ENCODE measurements around the gene CLIC3. TPM values are rescaled to one million over a fixed set of nuclear protein-coding genes. Genes with fewer than 3 reads are reported as not detected.

The CLIC3 gene
- total and polyA plus RNA-seq, 2 donors (not counting 1 experiment from before 2014, with no cell fraction given), result 1.1 to 1.9 TPM

GRCh38 chr9:136957901-136958300, 38.5 kb downstream of the CLIC3 start:
- no peak overlapping the region for H3K4me3 Mint-ChIP-seq
- Histone ChIP-seq H2AFZ (ENCODE audit: insufficient read depth, low read depth, low read length, poor library complexity, severe bottlenecking) (no peak overlapping the region), H3K27ac (ENCODE audit: low read length in 2 of 2) (no peak overlapping the region)

GRCh38 chr9:136957461-136957860, 38.9 kb downstream of the CLIC3 start:
- 100% methylated on average over 1 of the region's 1 CpG for WGBS (ENCODE audit: insufficient coverage)
- no peaks in the 10 kb centered on the region for H3K4me1 Mint-ChIP-seq

More at GRCh38 chr9:136957901-136958300, 38.5 kb downstream of the CLIC3 start:
- ChIA-PET POLR2A (no interaction called here), CTCF (no interaction called here)
- Histone ChIP-seq H3K27me3 (replicated peaks in 1 of 4; ENCODE audit: control extremely low read depth in 1 of 4, control insufficient read depth in 3 of 4, insufficient read depth in 4 of 4, low read length in 3 of 4) (peaks cover 0 to 6% (median under 1%) of the 10 kb centered on the region in 4 experiments), H3K36me3 (replicated peaks in 1 of 2; ENCODE audit: control extremely low read depth in 1 of 2, control insufficient read depth in 1 of 2, extremely low read depth in 1 of 2, insufficient read depth in 2 of 2, low read length in 1 of 2) (no peaks in the 10 kb centered on the region), H3K79me2 (ENCODE audit: control insufficient read depth, insufficient read depth, low read length) (no peaks in the 10 kb centered on the region), H3K9ac (ENCODE audit: low read length) (no peak overlapping the region), H3K4me1 (ENCODE audit: control insufficient read depth in 2 of 2, insufficient read depth in 2 of 2, low read length in 2 of 2) (no peaks in the 10 kb centered on the region), H3K9me3 (ENCODE audit: control extremely low read depth in 1 of 3, control insufficient read depth in 2 of 3, insufficient read depth in 1 of 3, low read length in 2 of 3) (peaks cover 0 to 2% (median 0%) of the 10 kb centered on the region in 3 donors), H4K20me1 (ENCODE audit: control insufficient read depth, insufficient read depth, low read length, poor library complexity, severe bottlenecking) (no peaks in the 10 kb centered on the region), H3K4me3 (ENCODE audit: control extremely low read depth in 1 of 5, extremely low read depth in 1 of 5, insufficient read depth in 1 of 5, low read depth in 2 of 5, low read length in 4 of 5) (no peak overlapping the region), H3K4me2 (replicated peaks; ENCODE audit: low read depth, low read length, poor library complexity, severe bottlenecking) (no peak overlapping the region)
- Mint-ChIP-seq H3K9me3 (ENCODE audit: insufficient read depth) (no peaks in the 10 kb centered on the region), H3K27ac (no peak overlapping the region), H3K27me3 (no peaks in the 10 kb centered on the region), H3K4me1 (no peaks in the 10 kb centered on the region)
- no peak for DNase-seq
- TF ChIP-seq EZH2 (IDR thresholded peaks at IDR 0.05; ENCODE audit: borderline replicate concordance, insufficient read depth, low read depth, low read length, poor library complexity, severe bottlenecking), result no peak
- no peak for ATAC-seq (ENCODE audit: low read depth)
- WGBS (ENCODE audit: insufficient coverage), result 89% methylated on average over 5 of the region's 6 CpGs
- intact Hi-C loops (cut with micrococcal nuclease), result no loop called here

More at GRCh38 chr9:136957461-136957860, 38.9 kb downstream of the CLIC3 start:
- POLR2A ChIA-PET, result no interaction called here
- Histone ChIP-seq H2AFZ (ENCODE audit: insufficient read depth, low read depth, low read length, poor library complexity, severe bottlenecking) (no peak overlapping the region), H3K27me3 (replicated peaks in 1 of 4; ENCODE audit: control extremely low read depth in 1 of 4, control insufficient read depth in 3 of 4, insufficient read depth in 4 of 4, low read length in 3 of 4) (peaks cover 0 to 6% (median under 1%) of the 10 kb centered on the region in 4 experiments), H3K9me3 (ENCODE audit: control extremely low read depth in 1 of 3, control insufficient read depth in 2 of 3, insufficient read depth in 1 of 3, low read length in 2 of 3) (peaks cover 0 to 2% (median 0%) of the 10 kb centered on the region in 3 donors), H3K79me2 (ENCODE audit: control insufficient read depth, insufficient read depth, low read length) (no peaks in the 10 kb centered on the region), H4K20me1 (ENCODE audit: control insufficient read depth, insufficient read depth, low read length, poor library complexity, severe bottlenecking) (no peaks in the 10 kb centered on the region), H3K36me3 (replicated peaks in 1 of 2; ENCODE audit: control extremely low read depth in 1 of 2, control insufficient read depth in 1 of 2, extremely low read depth in 1 of 2, insufficient read depth in 2 of 2, low read length in 1 of 2) (no peaks in the 10 kb centered on the region), H3K9ac (ENCODE audit: low read length) (no peak overlapping the region), H3K4me3 (ENCODE audit: control extremely low read depth in 1 of 5, extremely low read depth in 1 of 5, insufficient read depth in 1 of 5, low read depth in 2 of 5, low read length in 4 of 5) (no peak overlapping the region), H3K4me2 (replicated peaks; ENCODE audit: low read depth, low read length, poor library complexity, severe bottlenecking) (no peak overlapping the region), H3K27ac (ENCODE audit: low read length in 2 of 2) (no peak overlapping the region), H3K4me1 (ENCODE audit: control insufficient read depth in 2 of 2, insufficient read depth in 2 of 2, low read length in 2 of 2) (no peaks in the 10 kb centered on the region)
- H3K9me3 Mint-ChIP-seq (ENCODE audit: insufficient read depth), result no peaks in the 10 kb centered on the region
- H3K27me3 Mint-ChIP-seq, result no peaks in the 10 kb centered on the region
- CTCF ChIA-PET, result no interaction called here
- ATAC-seq (ENCODE audit: low read depth) (no peak), DNase-seq (no peak)
- no peak overlapping the region for H3K4me3 Mint-ChIP-seq
- TF ChIP-seq CTCF (IDR thresholded peaks at IDR 0.05), result no peak
- TF ChIP-seq EZH2 (IDR thresholded peaks at IDR 0.05; ENCODE audit: borderline replicate concordance, insufficient read depth, low read depth, low read length, poor library complexity, severe bottlenecking), result no peak
- intact Hi-C loops (cut with micrococcal nuclease), result no loop called here
- H3K27ac Mint-ChIP-seq, result no peak overlapping the region

Measured in B cell (primary cell).